BE2C (cell line): Measurements from ENCODE around the gene UCHL5.
A peak's percentile ranks its signal among the peaks of the same experiment; 100 is the strongest.

ENCODE experiments used
- DNase-seq: peaks from one replicate; pipeline ENCODE4 v3.0.0-alpha.2; 2020
- H3K27me3 ChIP-seq: fragments of 250-450 bp; sonication (Bioruptor Pico); 2 replicates; pipeline ENCODE4 v1.5.1; 2020; ENCODE audit warnings: mild to moderate bottlenecking
- H3K36me3 ChIP-seq: fragments of 250-450 bp; sonication (Bioruptor Pico); 2 replicates; pipeline ENCODE4 v1.5.1; 2020; ENCODE audit warnings: mild to moderate bottlenecking
- H3K4me1 ChIP-seq: fragments of 250-450 bp; sonication (Bioruptor Pico); 2 replicates; pipeline ENCODE4 v1.5.1; 2020
- H3K4me3 ChIP-seq: 2 replicates; pipeline ENCODE4 v1.5.1; 2011; ENCODE audit warnings: low read depth, low read length
- H3K9me3 ChIP-seq: fragments of 250-450 bp; sonication (Bioruptor Pico); 2 replicates; pipeline ENCODE4 v1.5.1; 2020
- TF ChIP-seq, protein P1 (sequence below): IDR thresholded peaks from 2 replicates; pipeline ENCODE4 v1.5.1; 2012; ENCODE audit warnings: mild to moderate bottlenecking, low read depth, low read length

UCHL5 gene

DNA sequence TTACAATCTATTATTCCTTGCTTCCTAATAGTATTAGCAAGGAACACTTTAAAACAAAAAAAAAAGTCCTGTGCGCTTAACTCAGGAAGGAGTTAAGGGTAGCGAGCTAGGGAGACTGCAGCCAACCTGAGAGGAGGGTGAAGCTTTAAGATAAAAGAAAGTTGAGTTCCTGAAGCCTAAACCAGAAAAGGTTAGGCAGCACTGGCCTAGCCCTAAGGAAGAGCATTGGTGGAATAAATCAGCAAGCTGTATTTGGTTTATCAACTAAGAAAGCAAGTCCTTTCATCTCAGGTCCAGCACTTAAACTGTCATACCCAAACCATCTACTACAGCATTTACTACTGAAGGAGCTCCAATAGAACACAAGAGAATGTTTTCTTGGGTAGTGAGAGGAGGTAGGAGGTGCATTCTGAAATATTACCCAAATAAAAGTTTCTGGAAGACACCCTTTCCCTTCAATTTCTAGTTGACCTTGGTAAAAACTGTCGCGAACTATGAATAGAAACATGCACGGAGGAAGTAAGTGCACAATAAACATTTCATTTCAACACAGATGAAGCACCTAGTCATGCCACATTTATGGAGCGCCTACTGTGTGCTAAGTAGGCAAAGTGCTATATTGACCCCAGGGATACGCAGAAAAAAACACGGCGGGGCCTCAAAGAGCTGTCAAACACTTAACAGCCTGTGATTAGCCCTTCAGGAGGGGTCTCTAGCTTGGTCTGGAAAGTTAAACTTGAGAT, 44.8 kb upstream of the UCHL5 start:
- Histone ChIP-seq H3K4me3 (peak overlapping the region; percentile 97), H3K36me3 (peaks cover 2% of the 10 kb centered on the region; the same call in 1 of the 2 replicates), H3K27me3 (no peaks in the 10 kb centered on the region), H3K4me1 (no peaks in the 10 kb centered on the region; the same call in 1 of the 2 replicates), H3K9me3 (no peaks in the 10 kb centered on the region)
- TF ChIP-seq, protein P1, sequence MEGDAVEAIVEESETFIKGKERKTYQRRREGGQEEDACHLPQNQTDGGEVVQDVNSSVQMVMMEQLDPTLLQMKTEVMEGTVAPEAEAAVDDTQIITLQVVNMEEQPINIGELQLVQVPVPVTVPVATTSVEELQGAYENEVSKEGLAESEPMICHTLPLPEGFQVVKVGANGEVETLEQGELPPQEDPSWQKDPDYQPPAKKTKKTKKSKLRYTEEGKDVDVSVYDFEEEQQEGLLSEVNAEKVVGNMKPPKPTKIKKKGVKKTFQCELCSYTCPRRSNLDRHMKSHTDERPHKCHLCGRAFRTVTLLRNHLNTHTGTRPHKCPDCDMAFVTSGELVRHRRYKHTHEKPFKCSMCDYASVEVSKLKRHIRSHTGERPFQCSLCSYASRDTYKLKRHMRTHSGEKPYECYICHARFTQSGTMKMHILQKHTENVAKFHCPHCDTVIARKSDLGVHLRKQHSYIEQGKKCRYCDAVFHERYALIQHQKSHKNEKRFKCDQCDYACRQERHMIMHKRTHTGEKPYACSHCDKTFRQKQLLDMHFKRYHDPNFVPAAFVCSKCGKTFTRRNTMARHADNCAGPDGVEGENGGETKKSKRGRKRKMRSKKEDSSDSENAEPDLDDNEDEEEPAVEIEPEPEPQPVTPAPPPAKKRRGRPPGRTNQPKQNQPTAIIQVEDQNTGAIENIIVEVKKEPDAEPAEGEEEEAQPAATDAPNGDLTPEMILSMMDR, result no peak
- no peak for DNase-seq

GRCh38 chr1:193102662-193103061, 43.5 kb upstream of the UCHL5 start:
- no peak overlapping the region for H3K4me3 ChIP-seq
- peaks cover 2% of the 10 kb centered on the region; the same call in 1 of the 2 replicates for H3K36me3 ChIP-seq
- H3K4me1 ChIP-seq, result no peaks in the 10 kb centered on the region; the same call in 1 of the 2 replicates
- no peak for DNase-seq
- no peaks in the 10 kb centered on the region for H3K27me3 ChIP-seq
- no peaks in the 10 kb centered on the region for H3K9me3 ChIP-seq
- TF ChIP-seq, protein P1, result no peak

GRCh38 chr1:193094112-193094511, 35.0 kb upstream of the UCHL5 start:
- TF ChIP-seq, protein P1, result no peak
- Histone ChIP-seq H3K36me3 (peaks cover 15% of the 10 kb centered on the region), H3K27me3 (no peaks in the 10 kb centered on the region)

DNA sequence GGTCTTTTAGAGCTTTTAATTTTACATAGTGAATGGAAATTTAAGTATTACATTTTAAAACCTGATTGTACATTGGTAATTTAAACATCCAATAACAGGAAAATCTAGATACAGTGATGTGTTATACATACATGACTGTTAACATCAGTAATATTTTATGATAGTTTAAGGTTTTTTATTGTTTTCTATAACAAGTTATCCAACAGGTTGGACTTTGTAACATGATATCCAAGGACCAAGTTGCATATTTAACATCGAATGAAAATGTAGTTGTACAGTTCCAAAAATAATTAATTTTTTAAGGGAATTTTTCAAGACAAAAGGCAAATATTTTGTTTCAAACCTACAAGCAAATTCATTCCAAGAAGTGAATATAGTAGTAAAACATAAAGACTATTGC, 31.7 kb upstream of the UCHL5 start:
- TF ChIP-seq, protein P1, result no peak
- H3K36me3 ChIP-seq, result peaks cover 21% of the 10 kb centered on the region
- no peaks in the 10 kb centered on the region for H3K4me1 ChIP-seq
- DNase-seq, result no peak
- H3K9me3 ChIP-seq, result no peaks in the 10 kb centered on the region
- no peak overlapping the region for H3K4me3 ChIP-seq
- H3K27me3 ChIP-seq, result no peaks in the 10 kb centered on the region

More at GRCh38 chr1:193094112-193094511, 35.0 kb upstream of the UCHL5 start:
- H3K9me3 ChIP-seq, result no peaks in the 10 kb centered on the region
- no peak for DNase-seq
- no peaks in the 10 kb centered on the region for H3K4me1 ChIP-seq
- H3K4me3 ChIP-seq, result no peak overlapping the region

DNA sequence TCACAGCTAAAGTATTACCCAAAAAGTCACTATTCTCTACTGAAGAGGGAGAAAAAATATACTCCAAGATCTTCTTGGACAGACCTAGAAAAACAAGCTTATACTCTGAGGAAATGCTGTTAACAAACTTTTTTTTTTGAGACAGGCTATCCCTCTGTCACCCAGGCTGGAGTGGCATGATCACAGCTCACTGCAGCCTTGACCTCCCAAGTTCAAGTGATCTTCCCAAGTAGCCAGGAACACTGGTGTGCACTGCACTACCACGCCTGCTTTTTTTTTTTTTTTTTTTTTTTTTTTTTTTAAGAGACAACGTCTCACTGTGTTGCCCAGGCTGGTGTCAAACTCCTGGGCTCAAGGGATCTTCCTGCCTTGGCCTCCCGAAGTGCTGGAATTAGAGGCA, 28.7 kb upstream of the UCHL5 start:
- no peak overlapping the region for H3K4me3 ChIP-seq
- no peak for DNase-seq
- H3K4me1 ChIP-seq, result no peaks in the 10 kb centered on the region
- TF ChIP-seq, protein P1, result no peak
- H3K36me3 ChIP-seq, result peaks cover 45% of the 10 kb centered on the region
- H3K9me3 ChIP-seq, result no peaks in the 10 kb centered on the region
- H3K27me3 ChIP-seq, result no peaks in the 10 kb centered on the region

DNA sequence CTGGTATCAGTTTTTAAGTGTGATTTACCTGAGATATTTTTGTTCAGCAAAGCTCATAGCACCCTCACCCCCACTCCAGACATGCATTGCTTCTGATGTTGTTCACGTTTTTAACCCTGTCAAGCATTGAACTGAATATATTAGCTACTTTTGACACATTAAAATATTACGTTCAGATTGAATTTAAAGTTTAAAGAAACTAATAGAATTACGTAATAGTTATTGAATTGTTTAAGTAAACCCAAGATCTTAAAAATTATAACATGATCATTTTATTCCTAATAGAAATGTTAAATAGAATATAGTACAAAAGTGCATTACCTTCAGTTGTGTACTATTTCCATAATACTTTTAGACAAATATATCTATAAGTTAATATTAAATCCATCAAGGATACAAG, 27.2 kb upstream of the UCHL5 start:
- Histone ChIP-seq H3K36me3 (peaks cover 57% of the 10 kb centered on the region), H3K4me1 (no peaks in the 10 kb centered on the region), H3K9me3 (no peaks in the 10 kb centered on the region), H3K4me3 (no peak overlapping the region), H3K27me3 (no peaks in the 10 kb centered on the region)
- no peak for DNase-seq
- TF ChIP-seq, protein P1, result no peak
